ENCODE measurements around the gene LMF1. TPM values are rescaled to one million over a fixed set of nuclear protein-coding genes. Genes with fewer than 3 reads are reported as not detected.
"Not testable (repeated sequence)": the region's sequence is repeated elsewhere in the genome, so short reads cannot be mapped to it uniquely, and the experiment has no call there.

The LMF1 gene
- total and polyA plus RNA-seq, 2 donors from 2014 or later: 15.4 to 28.6 TPM

DNA sequence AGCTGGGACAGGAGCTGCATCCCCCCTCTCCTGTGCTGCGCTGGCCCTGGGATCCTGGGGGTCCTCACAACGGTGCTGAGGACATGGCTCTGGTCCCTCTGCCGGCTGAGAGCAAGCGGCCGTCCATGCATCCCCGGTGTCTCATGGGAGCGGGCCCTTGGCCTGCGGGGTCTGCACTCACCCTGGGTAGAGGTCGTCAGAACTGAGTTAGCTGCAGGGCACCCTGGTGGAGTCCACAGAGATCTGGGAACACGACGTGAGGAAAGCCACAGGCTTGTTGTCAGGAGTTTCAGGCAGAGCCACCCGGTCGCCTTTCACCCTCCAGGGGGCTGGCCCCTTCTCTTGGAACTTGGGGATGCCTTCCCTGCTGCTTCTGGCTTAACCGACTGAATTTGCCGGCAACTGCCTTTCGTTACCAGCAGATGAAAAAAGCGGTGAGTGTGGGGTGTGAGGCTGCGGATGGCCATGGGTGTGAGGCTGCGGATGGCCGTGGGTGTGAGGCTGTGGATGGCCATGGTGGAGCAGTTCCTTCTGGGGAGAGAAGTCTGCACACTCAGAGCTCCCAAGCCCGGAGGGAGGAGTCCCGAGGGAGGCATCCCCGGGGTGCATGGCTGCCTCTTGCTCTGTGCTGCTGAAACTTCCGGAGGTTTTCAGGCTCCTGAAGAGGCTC lies 81.7 kb downstream of the LMF1 start:
- Histone ChIP-seq H3K4me1 (ENCODE audit: control insufficient read depth in 2 of 3, insufficient read depth in 2 of 3, low read depth in 1 of 3, low read length in 3 of 3) (no peaks in the 10 kb centered on the region), H3K36me3 (ENCODE audit: control insufficient read depth in 2 of 3, insufficient read depth in 3 of 3, low read length in 3 of 3) (peaks cover 0 to 7% (median 0%) of the 10 kb centered on the region in 3 donors), H3K9ac (ENCODE audit: low read length in 3 of 3) (no peak overlapping the region), H3K27ac (ENCODE audit: low read depth in 2 of 2, low read length in 2 of 2) (no peak overlapping the region), H3K4me3 (ENCODE audit: low read length in 3 of 3) (no peak overlapping the region), H3K9me3 (ENCODE audit: control insufficient read depth in 2 of 3, insufficient read depth in 1 of 3, low read length in 3 of 3) (peaks cover 0 to 16% (median 4%) of the 10 kb centered on the region in 3 donors), H3K27me3 (ENCODE audit: control insufficient read depth, insufficient read depth, low read length) (no peaks in the 10 kb centered on the region)
- FAIRE-seq (no peak), DNase-seq (peak in 1 of 5 donors; percentile 47)
- intact Hi-C loops (cut with DNase I): no loop called here
- TF ChIP-seq, protein P1, sequence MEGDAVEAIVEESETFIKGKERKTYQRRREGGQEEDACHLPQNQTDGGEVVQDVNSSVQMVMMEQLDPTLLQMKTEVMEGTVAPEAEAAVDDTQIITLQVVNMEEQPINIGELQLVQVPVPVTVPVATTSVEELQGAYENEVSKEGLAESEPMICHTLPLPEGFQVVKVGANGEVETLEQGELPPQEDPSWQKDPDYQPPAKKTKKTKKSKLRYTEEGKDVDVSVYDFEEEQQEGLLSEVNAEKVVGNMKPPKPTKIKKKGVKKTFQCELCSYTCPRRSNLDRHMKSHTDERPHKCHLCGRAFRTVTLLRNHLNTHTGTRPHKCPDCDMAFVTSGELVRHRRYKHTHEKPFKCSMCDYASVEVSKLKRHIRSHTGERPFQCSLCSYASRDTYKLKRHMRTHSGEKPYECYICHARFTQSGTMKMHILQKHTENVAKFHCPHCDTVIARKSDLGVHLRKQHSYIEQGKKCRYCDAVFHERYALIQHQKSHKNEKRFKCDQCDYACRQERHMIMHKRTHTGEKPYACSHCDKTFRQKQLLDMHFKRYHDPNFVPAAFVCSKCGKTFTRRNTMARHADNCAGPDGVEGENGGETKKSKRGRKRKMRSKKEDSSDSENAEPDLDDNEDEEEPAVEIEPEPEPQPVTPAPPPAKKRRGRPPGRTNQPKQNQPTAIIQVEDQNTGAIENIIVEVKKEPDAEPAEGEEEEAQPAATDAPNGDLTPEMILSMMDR (IDR thresholded peaks at IDR 0.05; ENCODE audit: borderline replicate concordance, extremely low read depth, insufficient read depth): no peak

DNA sequence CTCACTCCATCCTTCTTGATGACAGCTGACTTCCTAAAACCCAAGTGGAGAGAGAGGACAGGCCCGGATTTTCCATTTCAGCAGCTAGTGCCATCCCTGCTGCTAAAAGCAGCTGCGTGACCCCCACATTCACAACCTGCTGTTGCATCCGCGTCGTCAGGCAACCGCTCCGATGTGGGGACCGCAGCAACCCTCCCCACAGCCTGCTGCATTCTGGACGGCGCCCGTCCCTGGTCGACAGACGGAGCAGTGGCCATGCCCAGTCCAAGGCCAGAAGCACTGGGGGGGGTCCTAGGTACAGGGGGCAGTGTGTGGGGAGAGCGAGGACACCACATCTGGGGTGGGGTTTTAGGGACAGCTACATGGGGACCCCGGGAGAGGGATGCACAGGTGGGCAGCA lies 82.3 kb downstream of the LMF1 start:
- intact Hi-C loops (cut with DNase I): not testable (repeated sequence)

DNA sequence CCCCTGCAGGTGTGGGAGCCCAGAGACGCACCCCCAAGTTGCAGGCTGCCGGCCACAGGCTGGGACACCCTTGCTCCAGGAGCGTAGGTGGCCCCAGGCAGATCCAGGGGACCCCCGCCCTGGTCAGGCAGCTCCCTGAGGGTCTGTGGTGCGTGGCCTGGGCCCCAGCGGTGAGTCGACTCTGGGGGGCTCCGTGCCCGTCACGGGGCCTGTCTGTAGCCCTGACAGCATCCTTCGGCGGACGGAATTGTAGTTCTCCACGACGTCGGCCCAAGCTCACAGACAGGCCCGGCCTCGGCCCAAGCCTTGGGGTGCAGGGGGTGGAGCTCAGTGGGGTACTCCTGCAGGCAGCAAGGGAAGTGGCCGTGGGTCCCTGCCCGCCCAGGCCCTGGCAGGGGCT lies 82.9 kb downstream of the LMF1 start:
- DNase-seq (peak in 1 of 5 donors; percentile 59), FAIRE-seq (no peak)
- Histone ChIP-seq H3K4me3 (ENCODE audit: low read length in 3 of 3) (no peak overlapping the region), H3K27me3 (ENCODE audit: control insufficient read depth, insufficient read depth, low read length) (no peaks in the 10 kb centered on the region), H3K9me3 (ENCODE audit: control insufficient read depth in 2 of 3, insufficient read depth in 1 of 3, low read length in 3 of 3) (peaks cover 0 to 25% (median 5%) of the 10 kb centered on the region in 3 donors), H3K9ac (ENCODE audit: low read length in 3 of 3) (no peak overlapping the region), H3K27ac (ENCODE audit: low read depth in 2 of 2, low read length in 2 of 2) (no peak overlapping the region), H3K36me3 (ENCODE audit: control insufficient read depth in 2 of 3, insufficient read depth in 3 of 3, low read length in 3 of 3) (peaks cover 0 to 7% (median 0%) of the 10 kb centered on the region in 3 donors), H3K4me1 (ENCODE audit: control insufficient read depth in 2 of 3, insufficient read depth in 2 of 3, low read depth in 1 of 3, low read length in 3 of 3) (no peaks in the 10 kb centered on the region)
- intact Hi-C loops (cut with DNase I): no loop called here
- TF ChIP-seq, protein P1 (IDR thresholded peaks at IDR 0.05; ENCODE audit: borderline replicate concordance, extremely low read depth, insufficient read depth): no peak

More for the DNA sequence above, 82.3 kb downstream of the LMF1 start:
- H3K4me3 ChIP-seq (ENCODE audit: low read length in 3 of 3); H3K9ac ChIP-seq (ENCODE audit: low read length in 3 of 3); H3K4me1 ChIP-seq (ENCODE audit: control insufficient read depth in 2 of 3, insufficient read depth in 2 of 3, low read depth in 1 of 3, low read length in 3 of 3); H3K27ac ChIP-seq (ENCODE audit: low read depth in 2 of 2, low read length in 2 of 2); H3K27me3 ChIP-seq (ENCODE audit: control insufficient read depth, insufficient read depth, low read length); FAIRE-seq; H3K36me3 ChIP-seq (ENCODE audit: control insufficient read depth in 2 of 3, insufficient read depth in 3 of 3, low read length in 3 of 3): not testable (repeated sequence)
- peak in 1 of 5 donors; percentile 54 for DNase-seq
- peaks cover 0 to 22% (median 5%) of the 10 kb centered on the region in 3 donors for H3K9me3 ChIP-seq (ENCODE audit: control insufficient read depth in 2 of 3, insufficient read depth in 1 of 3, low read length in 3 of 3)

DNA sequence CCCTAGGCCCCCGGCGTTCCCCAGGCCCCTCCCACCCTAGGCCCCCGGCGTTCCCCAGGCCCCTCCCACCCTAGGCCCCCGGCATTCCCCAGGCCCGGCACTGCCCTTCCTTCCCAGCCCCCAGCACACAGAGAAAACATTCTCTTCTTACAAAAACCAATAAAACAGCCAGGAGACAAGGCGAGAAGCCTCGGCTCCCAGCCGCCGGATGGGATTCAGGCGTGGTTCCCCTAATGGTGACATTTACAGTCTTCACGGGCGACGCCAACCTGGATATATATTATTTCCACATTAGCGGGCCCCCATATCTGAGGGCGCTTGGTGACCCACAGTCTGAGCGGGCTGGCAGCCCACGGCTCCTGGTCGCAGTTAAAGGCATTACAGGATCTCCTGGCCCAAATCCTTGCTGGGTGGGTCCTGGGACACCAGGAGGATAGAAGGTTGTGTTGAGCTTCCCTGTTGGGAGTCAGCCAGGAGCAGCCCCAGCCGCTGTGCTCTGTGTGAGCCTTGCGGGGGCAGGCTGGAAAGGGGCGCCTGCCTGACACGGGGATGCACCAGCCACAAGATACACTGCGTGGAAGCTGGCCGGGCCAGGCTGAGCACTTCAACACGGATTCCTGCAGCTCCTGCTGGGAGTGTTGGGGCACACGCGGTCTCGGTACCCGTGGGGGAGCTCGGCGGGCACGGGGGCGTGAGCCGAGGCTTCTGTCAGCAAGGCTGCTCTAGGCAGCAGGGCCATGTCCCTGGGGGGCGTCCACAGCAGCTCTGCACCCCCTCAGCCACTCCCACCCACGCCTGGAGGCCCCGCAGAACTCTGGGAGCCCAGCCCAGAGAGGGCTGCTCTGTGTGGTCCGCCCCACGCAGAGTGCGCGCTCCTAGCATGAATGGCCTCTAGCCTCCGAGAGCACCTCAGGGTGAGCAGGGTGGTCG lies 83.7 kb downstream of the LMF1 start:
- Histone ChIP-seq H3K9me3 (ENCODE audit: control insufficient read depth in 2 of 3, insufficient read depth in 1 of 3, low read length in 3 of 3) (peaks cover 0 to 25% (median 5%) of the 10 kb centered on the region in 3 donors), H3K4me3 (ENCODE audit: low read length in 3 of 3) (no peak overlapping the region), H3K9ac (ENCODE audit: low read length in 3 of 3) (no peak overlapping the region), H3K4me1 (ENCODE audit: control insufficient read depth in 2 of 3, insufficient read depth in 2 of 3, low read depth in 1 of 3, low read length in 3 of 3) (no peaks in the 10 kb centered on the region), H3K36me3 (ENCODE audit: control insufficient read depth in 2 of 3, insufficient read depth in 3 of 3, low read length in 3 of 3) (peaks cover 0 to 7% (median 0%) of the 10 kb centered on the region in 3 donors), H3K27ac (ENCODE audit: low read depth in 2 of 2, low read length in 2 of 2) (no peak overlapping the region), H3K27me3 (ENCODE audit: control insufficient read depth, insufficient read depth, low read length) (no peaks in the 10 kb centered on the region)
- peak; percentile 51 to 78 (median 59) for DNase-seq
- intact Hi-C loops (cut with DNase I): no loop called here
- TF ChIP-seq, protein P1 (IDR thresholded peaks at IDR 0.05; ENCODE audit: borderline replicate concordance, extremely low read depth, insufficient read depth): no peak
- no peak for FAIRE-seq

Measured in kidney (tissue), 14 donors.